A549 (cell line): ENCODE results near the gene TIGD1.

ENCODE experiments used
- CBX2 ChIP-seq: fragments of 200-600 bp; sonication (generic); IDR thresholded peaks from 2 replicates; pipeline ENCODE4 v1.6.1; 2016; ENCODE audit warnings: low read depth, mild to moderate bottlenecking, borderline replicate concordance
- CEBPB ChIP-seq, 2 experiments: fragments of >200 bp in 1 of 2; sonication (Bioruptor Twin) in 1 of 2; formaldehyde crosslinking in 1 of 2; IDR thresholded peaks; 2 replicates each; pipeline ENCODE4 v1.6.1; 2012 to 2016
- CHD4 ChIP-seq: fragments of 200-600 bp; sonication (generic); IDR thresholded peaks from 2 replicates; pipeline ENCODE4 v1.6.1; 2016; ENCODE audit warnings: antibody characterized with exemption, mild to moderate bottlenecking, borderline replicate concordance
- EP300 ChIP-seq, 2 experiments: fragments of >200 bp; sonication (Bioruptor Twin); formaldehyde crosslinking; IDR thresholded peaks; 2 replicates in 1 of 2; 3 replicates in 1 of 2; pipeline ENCODE4 v1.6.1; 2016 to 2017
- FOSL2 ChIP-seq, 2 experiments: fragments of 450-650 bp in 1 of 2; fragments of >200 bp in 1 of 2; sonication (Bioruptor Twin) in 1 of 2; formaldehyde crosslinking; IDR thresholded peaks; 2 replicates each; pipeline versions ENCODE4 v1.5.0 to v1.6.1; 2016 to 2020; ENCODE audit warnings: mild to moderate bottlenecking in 1 of 2, moderate library complexity in 1 of 2
- KDM5A ChIP-seq: fragments of 200-600 bp; sonication (generic); IDR thresholded peaks from 2 replicates; pipeline ENCODE4 v1.6.1; 2016; ENCODE audit warnings: antibody characterized with exemption, mild to moderate bottlenecking
- NR3C1 ChIP-seq: fragments of >200 bp; sonication (Bioruptor Twin); formaldehyde crosslinking; IDR thresholded peaks from 3 replicates; pipeline ENCODE4 v1.6.1; 2017
- POLR2A ChIP-seq: IDR thresholded peaks from 2 replicates; pipeline ENCODE4 v1.6.1; 2012; ENCODE audit warnings: mild to moderate bottlenecking, low read length
- USF2 ChIP-seq: fragments of 450-650 bp; IDR thresholded peaks from 2 replicates; pipeline ENCODE4 v1.6.1; 2014; ENCODE audit warnings: antibody characterized with exemption
- TF ChIP-seq, protein P1 (sequence below): fragments of >200 bp; sonication (Bioruptor Twin); formaldehyde crosslinking; IDR thresholded peaks from 3 replicates; pipeline ENCODE4 v1.5.1; 2016

- no peak for TF ChIP-seq CBX2
- TF ChIP-seq, protein P1, sequence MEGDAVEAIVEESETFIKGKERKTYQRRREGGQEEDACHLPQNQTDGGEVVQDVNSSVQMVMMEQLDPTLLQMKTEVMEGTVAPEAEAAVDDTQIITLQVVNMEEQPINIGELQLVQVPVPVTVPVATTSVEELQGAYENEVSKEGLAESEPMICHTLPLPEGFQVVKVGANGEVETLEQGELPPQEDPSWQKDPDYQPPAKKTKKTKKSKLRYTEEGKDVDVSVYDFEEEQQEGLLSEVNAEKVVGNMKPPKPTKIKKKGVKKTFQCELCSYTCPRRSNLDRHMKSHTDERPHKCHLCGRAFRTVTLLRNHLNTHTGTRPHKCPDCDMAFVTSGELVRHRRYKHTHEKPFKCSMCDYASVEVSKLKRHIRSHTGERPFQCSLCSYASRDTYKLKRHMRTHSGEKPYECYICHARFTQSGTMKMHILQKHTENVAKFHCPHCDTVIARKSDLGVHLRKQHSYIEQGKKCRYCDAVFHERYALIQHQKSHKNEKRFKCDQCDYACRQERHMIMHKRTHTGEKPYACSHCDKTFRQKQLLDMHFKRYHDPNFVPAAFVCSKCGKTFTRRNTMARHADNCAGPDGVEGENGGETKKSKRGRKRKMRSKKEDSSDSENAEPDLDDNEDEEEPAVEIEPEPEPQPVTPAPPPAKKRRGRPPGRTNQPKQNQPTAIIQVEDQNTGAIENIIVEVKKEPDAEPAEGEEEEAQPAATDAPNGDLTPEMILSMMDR, result no peak
- no peak for TF ChIP-seq NR3C1
- no peak for TF ChIP-seq POLR2A
- TF ChIP-seq CEBPB (IDR thresholded peaks at IDR 0.05), result no peak
- TF ChIP-seq USF2, result no peak
- no peak for TF ChIP-seq FOSL2 (IDR thresholded peaks at IDR 0.05)
- no peak for TF ChIP-seq FOSL2 (CRISPR knock-in tag; IDR thresholded peaks at IDR 0.05)
- TF ChIP-seq EP300 (IDR thresholded peaks at IDR 0.05), result no peak
- TF ChIP-seq KDM5A, result no peak
- TF ChIP-seq CHD4, result no peak
These were observed 51.9 kb downstream of the TIGD1 start for GRCh38 chr2:232498452-232498851.
